Liver (tissue), 3 donors: ENCODE data around the gene SMIM24.

Source experiments
- ATF3 ChIP-seq: IDR thresholded peaks from 2 replicates; pipeline ENCODE4 v1.6.1; 2016; ENCODE audit warnings: antibody characterized with exemption
- CTCF ChIP-seq: fragments of 150-350 bp; IDR thresholded peaks from 2 replicates; pipeline ENCODE4 v1.5.1; 2017; ENCODE audit warnings: improper control_type of control experiment, low read depth, low read length; ENCODE audit not compliant: missing input control
- RXRA ChIP-seq, 2 donors: IDR thresholded peaks; 2 replicates each; pipeline ENCODE4 v1.6.1; 2017 to 2018; ENCODE audit warnings: antibody characterized with exemption in 2 of 2, mild to moderate bottlenecking in 1 of 2
- TAF1 ChIP-seq: conservative IDR thresholded peaks from 2 replicates; pipeline ENCODE4 v1.6.1; 2016; ENCODE audit warnings: antibody characterized with exemption, mild to moderate bottlenecking
- YY1 ChIP-seq: IDR thresholded peaks from 2 replicates; pipeline ENCODE4 v1.6.1; 2016; ENCODE audit warnings: antibody characterized with exemption, mild to moderate bottlenecking
- donor health status: healthy.
- donor health status: healthy.

GRCh38 chr19:3503036-3503572 lies 22.8 kb upstream of the SMIM24 start:
- no peak for TF ChIP-seq CTCF
- TF ChIP-seq ATF3: no peak
- TF ChIP-seq RXRA (IDR thresholded peaks at IDR 0.05): no peak
- TF ChIP-seq TAF1: no peak
- TF ChIP-seq YY1: no peak
